SK-N-SH treated with all-trans-retinoic acid at 6 μM for 48 hours (cell line): ENCODE measurements around the gene GLIS1.

ENCODE experiments used
- SNAI2 ChIP-seq: fragments of 250-450 bp; sonication (Bioruptor Pico); IDR thresholded peaks from 2 replicates; pipeline ENCODE4 v1.5.0; 2020; ENCODE audit warnings: mild to moderate bottlenecking, moderate library complexity
- TF ChIP-seq, protein P1 (sequence below): fragments of 250-450 bp; sonication (Bioruptor Pico); IDR thresholded peaks from 2 replicates; pipeline ENCODE4 v1.8.0; 2021; ENCODE audit warnings: low read depth, mild to moderate bottlenecking, moderate library complexity, borderline replicate concordance
- TF ChIP-seq, protein P2 (sequence below): fragments of 250-450 bp; sonication (Bioruptor Pico); IDR thresholded peaks from 2 replicates; pipeline ENCODE4 v1.5.0; 2020; ENCODE audit warnings: mild to moderate bottlenecking, moderate library complexity
- TF ChIP-seq, protein P3 (sequence below): fragments of 250-450 bp; sonication (Bioruptor Pico); IDR thresholded peaks from 2 replicates; pipeline ENCODE4 v1.5.1; 2020; ENCODE audit warnings: low read depth, mild to moderate bottlenecking, moderate library complexity
- TF ChIP-seq, protein P4 (sequence below): fragments of 250-450 bp; sonication (Bioruptor Pico); IDR thresholded peaks from 2 replicates; pipeline ENCODE4 v1.5.1; 2021; ENCODE audit warnings: mild to moderate bottlenecking, moderate library complexity

DNA sequence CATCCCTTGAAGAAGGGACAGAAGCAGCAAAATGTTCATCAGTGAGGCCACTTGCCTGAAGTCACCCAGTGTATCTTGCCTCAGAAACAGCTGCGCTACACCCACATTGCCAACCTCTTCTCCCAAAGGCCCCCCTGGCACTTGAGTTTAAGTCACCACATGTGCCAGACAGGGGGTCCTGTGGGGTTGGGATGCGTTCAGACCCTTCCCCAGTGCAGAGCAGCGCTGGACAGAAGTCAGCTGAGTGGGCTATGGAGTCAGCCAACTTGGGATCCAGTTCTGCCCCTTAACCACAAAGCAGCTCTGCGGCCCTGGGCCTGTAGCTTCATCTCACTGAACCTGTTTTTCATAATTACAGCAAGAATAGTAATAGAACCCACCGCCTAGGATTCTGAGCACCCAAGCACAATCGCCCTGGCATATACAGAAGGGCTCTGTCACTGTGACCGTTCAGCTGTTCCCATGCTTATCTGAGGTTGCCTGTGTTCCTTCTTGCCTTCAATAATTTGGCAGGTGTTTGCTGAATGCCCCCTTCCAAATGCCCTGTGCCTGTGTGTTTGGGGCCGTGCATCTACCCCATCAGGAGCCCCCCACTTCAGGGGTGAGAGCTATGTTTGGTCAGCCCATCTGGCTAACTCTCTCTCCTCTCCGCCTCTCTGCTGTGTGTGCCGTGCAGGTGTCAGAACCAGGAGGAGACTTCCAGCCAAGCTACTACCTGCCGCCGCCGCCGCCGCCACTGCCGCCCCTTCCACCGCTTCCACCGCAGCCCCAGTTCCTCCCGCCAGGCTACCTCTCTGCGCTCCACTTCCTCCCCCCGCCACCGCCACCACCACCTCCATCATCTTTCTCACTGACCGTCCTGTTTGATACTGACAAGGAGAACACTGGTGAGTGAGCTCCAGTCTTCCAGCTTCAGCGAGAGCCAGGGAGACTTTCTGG lies 274.7 kb downstream of the GLIS1 start:
- TF ChIP-seq, protein P1, sequence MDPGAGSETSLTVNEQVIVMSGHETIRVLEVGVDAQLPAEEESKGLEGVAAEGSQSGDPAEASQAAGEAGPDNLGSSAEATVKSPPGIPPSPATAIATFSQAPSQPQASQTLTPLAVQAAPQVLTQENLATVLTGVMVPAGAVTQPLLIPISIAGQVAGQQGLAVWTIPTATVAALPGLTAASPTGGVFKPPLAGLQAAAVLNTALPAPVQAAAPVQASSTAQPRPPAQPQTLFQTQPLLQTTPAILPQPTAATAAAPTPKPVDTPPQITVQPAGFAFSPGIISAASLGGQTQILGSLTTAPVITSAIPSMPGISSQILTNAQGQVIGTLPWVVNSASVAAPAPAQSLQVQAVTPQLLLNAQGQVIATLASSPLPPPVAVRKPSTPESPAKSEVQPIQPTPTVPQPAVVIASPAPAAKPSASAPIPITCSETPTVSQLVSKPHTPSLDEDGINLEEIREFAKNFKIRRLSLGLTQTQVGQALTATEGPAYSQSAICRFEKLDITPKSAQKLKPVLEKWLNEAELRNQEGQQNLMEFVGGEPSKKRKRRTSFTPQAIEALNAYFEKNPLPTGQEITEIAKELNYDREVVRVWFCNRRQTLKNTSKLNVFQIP (CRISPR knock-in tag), result no peak
- TF ChIP-seq SNAI2 (CRISPR knock-in tag), result no peak
- TF ChIP-seq, protein P2, sequence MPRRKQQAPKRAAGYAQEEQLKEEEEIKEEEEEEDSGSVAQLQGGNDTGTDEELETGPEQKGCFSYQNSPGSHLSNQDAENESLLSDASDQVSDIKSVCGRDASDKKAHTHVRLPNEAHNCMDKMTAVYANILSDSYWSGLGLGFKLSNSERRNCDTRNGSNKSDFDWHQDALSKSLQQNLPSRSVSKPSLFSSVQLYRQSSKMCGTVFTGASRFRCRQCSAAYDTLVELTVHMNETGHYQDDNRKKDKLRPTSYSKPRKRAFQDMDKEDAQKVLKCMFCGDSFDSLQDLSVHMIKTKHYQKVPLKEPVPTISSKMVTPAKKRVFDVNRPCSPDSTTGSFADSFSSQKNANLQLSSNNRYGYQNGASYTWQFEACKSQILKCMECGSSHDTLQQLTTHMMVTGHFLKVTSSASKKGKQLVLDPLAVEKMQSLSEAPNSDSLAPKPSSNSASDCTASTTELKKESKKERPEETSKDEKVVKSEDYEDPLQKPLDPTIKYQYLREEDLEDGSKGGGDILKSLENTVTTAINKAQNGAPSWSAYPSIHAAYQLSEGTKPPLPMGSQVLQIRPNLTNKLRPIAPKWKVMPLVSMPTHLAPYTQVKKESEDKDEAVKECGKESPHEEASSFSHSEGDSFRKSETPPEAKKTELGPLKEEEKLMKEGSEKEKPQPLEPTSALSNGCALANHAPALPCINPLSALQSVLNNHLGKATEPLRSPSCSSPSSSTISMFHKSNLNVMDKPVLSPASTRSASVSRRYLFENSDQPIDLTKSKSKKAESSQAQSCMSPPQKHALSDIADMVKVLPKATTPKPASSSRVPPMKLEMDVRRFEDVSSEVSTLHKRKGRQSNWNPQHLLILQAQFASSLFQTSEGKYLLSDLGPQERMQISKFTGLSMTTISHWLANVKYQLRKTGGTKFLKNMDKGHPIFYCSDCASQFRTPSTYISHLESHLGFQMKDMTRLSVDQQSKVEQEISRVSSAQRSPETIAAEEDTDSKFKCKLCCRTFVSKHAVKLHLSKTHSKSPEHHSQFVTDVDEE, result no peak
- TF ChIP-seq, protein P3, sequence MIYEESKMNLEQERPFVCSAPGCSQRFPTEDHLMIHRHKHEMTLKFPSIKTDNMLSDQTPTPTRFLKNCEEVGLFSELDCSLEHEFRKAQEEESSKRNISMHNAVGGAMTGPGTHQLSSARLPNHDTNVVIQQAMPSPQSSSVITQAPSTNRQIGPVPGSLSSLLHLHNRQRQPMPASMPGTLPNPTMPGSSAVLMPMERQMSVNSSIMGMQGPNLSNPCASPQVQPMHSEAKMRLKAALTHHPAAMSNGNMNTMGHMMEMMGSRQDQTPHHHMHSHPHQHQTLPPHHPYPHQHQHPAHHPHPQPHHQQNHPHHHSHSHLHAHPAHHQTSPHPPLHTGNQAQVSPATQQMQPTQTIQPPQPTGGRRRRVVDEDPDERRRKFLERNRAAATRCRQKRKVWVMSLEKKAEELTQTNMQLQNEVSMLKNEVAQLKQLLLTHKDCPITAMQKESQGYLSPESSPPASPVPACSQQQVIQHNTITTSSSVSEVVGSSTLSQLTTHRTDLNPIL (CRISPR knock-in tag), result no peak
- TF ChIP-seq, protein P4, sequence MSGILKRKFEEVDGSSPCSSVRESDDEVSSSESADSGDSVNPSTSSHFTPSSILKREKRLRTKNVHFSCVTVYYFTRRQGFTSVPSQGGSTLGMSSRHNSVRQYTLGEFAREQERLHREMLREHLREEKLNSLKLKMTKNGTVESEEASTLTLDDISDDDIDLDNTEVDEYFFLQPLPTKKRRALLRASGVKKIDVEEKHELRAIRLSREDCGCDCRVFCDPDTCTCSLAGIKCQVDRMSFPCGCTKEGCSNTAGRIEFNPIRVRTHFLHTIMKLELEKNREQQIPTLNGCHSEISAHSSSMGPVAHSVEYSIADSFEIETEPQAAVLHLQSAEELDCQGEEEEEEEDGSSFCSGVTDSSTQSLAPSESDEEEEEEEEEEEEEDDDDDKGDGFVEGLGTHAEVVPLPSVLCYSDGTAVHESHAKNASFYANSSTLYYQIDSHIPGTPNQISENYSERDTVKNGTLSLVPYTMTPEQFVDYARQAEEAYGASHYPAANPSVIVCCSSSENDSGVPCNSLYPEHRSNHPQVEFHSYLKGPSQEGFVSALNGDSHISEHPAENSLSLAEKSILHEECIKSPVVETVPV (CRISPR knock-in tag), result no peak
